Spleen (tissue), 7 donors: ENCODE data around the gene EXOSC2.

Experiments
- POLR2A ChIP-seq, 3 donors: fragments of 450-650 bp; IDR thresholded peaks; one replicate each; pipeline ENCODE4 v1.5.1; 2017; ENCODE audit warnings: antibody characterized with exemption in 3 of 3, mild to moderate bottlenecking in 1 of 3
- POLR2AphosphoS5 ChIP-seq, 3 donors: sonication (generic); formaldehyde crosslinking; IDR thresholded peaks; one replicate each; pipeline ENCODE4 v1.5.1; 2017; ENCODE audit warnings: antibody characterized with exemption in 3 of 3
- TF ChIP-seq, protein P1 (sequence below), 11 experiments: fragments of 200-600 bp in 7 of 11; fragments of 450-650 bp in 4 of 11; sonication (generic) in 4 of 11; IDR thresholded peaks in 8 of 11; conservative IDR thresholded peaks in 3 of 11; 1 replicate in 7 of 11; 2 replicates in 4 of 11; pipeline versions ENCODE4 v1.4.0 to v1.8.0; 2016 to 2021; ENCODE audit warnings: antibody characterized with exemption in 11 of 11, inconsistent platforms in 4 of 11, mild to moderate bottlenecking in 1 of 11
- donor health status: DM: no; HTN: no; CAD: no; lungs with moderate emphysema.
- donor health status: DM: no; HTN: no; CAD: no.
- donor health status: DM: no; HTN: no; CAD: no.

DNA sequence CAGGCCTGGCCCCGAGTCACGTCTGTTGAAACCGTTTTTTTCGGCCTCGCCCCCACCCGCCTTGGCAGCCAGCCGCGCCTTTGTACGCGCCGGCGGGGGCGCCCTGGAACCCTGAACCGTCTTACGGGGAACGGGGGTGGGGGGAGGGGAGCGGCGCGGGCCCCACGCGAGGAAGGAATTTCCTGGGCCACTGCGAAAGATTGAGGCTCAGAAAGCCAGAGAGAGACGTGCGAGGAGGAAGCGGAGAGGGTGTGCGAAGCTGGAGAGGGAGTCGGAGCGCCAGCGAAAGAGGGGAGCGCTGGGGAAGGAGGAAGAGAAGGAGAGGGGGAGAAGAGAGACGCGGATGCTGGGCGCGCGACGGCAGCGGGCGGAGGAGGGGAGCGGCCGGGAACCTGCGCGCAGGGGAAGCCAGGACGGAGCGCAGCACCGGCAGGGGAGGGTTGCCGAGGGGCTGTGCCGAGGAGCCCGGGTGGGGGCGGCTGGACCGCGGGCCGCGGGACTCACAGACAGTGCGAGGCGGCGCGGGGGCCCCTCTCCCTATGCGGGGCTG, 33.8 kb upstream of the EXOSC2 start:
- TF ChIP-seq, protein P1, sequence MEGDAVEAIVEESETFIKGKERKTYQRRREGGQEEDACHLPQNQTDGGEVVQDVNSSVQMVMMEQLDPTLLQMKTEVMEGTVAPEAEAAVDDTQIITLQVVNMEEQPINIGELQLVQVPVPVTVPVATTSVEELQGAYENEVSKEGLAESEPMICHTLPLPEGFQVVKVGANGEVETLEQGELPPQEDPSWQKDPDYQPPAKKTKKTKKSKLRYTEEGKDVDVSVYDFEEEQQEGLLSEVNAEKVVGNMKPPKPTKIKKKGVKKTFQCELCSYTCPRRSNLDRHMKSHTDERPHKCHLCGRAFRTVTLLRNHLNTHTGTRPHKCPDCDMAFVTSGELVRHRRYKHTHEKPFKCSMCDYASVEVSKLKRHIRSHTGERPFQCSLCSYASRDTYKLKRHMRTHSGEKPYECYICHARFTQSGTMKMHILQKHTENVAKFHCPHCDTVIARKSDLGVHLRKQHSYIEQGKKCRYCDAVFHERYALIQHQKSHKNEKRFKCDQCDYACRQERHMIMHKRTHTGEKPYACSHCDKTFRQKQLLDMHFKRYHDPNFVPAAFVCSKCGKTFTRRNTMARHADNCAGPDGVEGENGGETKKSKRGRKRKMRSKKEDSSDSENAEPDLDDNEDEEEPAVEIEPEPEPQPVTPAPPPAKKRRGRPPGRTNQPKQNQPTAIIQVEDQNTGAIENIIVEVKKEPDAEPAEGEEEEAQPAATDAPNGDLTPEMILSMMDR (IDR thresholded peaks at IDR 0.05 in 8 of 11, conservative IDR thresholded peaks at IDR 0.05 in 3 of 11), result no peak
- TF ChIP-seq POLR2A (IDR thresholded peaks at IDR 0.05) (no peak), POLR2AphosphoS5 (IDR thresholded peaks at IDR 0.05) (no peak)
